Measurements from ENCODE around the gene INKA1. TPM values are rescaled to one million over a fixed set of nuclear protein-coding genes. Genes with fewer than 3 reads are reported as not detected.

The INKA1 gene
- total RNA-seq, 4 donors from 2014 or later, result 30.4 to 56.1 (median 37.9) TPM

- WGBS, 2 donors, result 93% methylated on average over 13 of the region's 13 CpGs
- no peak for DNase-seq (ENCODE audit: low spot score in 2 of 2)
- TF ChIP-seq POLR2A (IDR thresholded peaks at IDR 0.05), result no peak
- no peak for TF ChIP-seq CTCF (IDR thresholded peaks at IDR 0.05)
- H3K4me3 ChIP-seq (ENCODE audit: low read depth, poor library complexity, severe bottlenecking), result no peak overlapping the region
- intact Hi-C loops (cut with DNase I; ENCODE audit: low total_unique reads), result no loop called here
Observed at GRCh38 chr3:49793486-49794085, 9.5 kb upstream of the INKA1 start.

GRCh38 chr3:49794431-49794830 lies 8.6 kb upstream of the INKA1 start:
- no peak for TF ChIP-seq POLR2A (IDR thresholded peaks at IDR 0.05)
- no peak for TF ChIP-seq CTCF (IDR thresholded peaks at IDR 0.05)
- 86 to 87% methylated on average over 4 of the region's 4 CpGs for WGBS, 2 donors
- DNase-seq (ENCODE audit: low spot score in 2 of 2), result no peak
- intact Hi-C loops (cut with DNase I; ENCODE audit: low total_unique reads), result no loop called here
- H3K4me3 ChIP-seq (ENCODE audit: low read depth, poor library complexity, severe bottlenecking), result no peak overlapping the region

GRCh38 chr3:49794926-49795905 lies 7.8 kb upstream of the INKA1 start:
- intact Hi-C loops (cut with DNase I; ENCODE audit: low total_unique reads), result no loop called here
- no peak for DNase-seq (ENCODE audit: low spot score in 2 of 2)
- no peak for TF ChIP-seq POLR2A (IDR thresholded peaks at IDR 0.05)
- no peak for TF ChIP-seq CTCF (IDR thresholded peaks at IDR 0.05)
- H3K4me3 ChIP-seq (ENCODE audit: low read depth, poor library complexity, severe bottlenecking), result no peak overlapping the region
- WGBS, 2 donors, result 91 to 93% methylated on average over 16 to 19 of the region's 24 CpGs

- no peak overlapping the region for H3K4me3 ChIP-seq (ENCODE audit: low read depth, poor library complexity, severe bottlenecking)
- no peak for DNase-seq (ENCODE audit: low spot score in 2 of 2)
- intact Hi-C loops (cut with DNase I; ENCODE audit: low total_unique reads), result no loop called here
- TF ChIP-seq CTCF (IDR thresholded peaks at IDR 0.05), result no peak
- TF ChIP-seq POLR2A (IDR thresholded peaks at IDR 0.05), result no peak
- 56 to 61% methylated on average over 1 of the region's 1 CpG for WGBS, 2 donors
Observed at GRCh38 chr3:49799105-49799504, 4.0 kb upstream of the INKA1 start.

- no peak for TF ChIP-seq POLR2A (IDR thresholded peaks at IDR 0.05)
- no peak for TF ChIP-seq CTCF (IDR thresholded peaks at IDR 0.05)
- 45 to 51% methylated on average over 4 of the region's 4 CpGs for WGBS, 2 donors
- intact Hi-C loops (cut with DNase I; ENCODE audit: low total_unique reads), result loop anchor here (5.0 kb wide), 1 partner anchor 38 kb away; no protein-coding TSS in a partner anchor
- peak in 1 of 2 donors; percentile 46 for DNase-seq (ENCODE audit: low spot score in 2 of 2)
- H3K4me3 ChIP-seq (ENCODE audit: low read depth, poor library complexity, severe bottlenecking), result no peak within 1 kb of the TSS
Observed at GRCh38 chr3:49799761-49800160, 3.3 kb upstream of the INKA1 start, which contains the start of gene CDHR4. Gene CDHR4 (minus strand): TSS chr3:49799873. CDS start chr3:49799812, 61 bp downstream.

Data from lower leg skin (tissue), 4 donors.